HCT116 (cell line): ENCODE results near the gene ZFTA. TPM values are rescaled to one million over a fixed set of nuclear protein-coding genes. Genes with fewer than 3 reads are reported as not detected.

Source experiments
- ATAC-seq: fragments of 200-7000 bp; cut with Tn5 transposase; 2 replicates; pipeline ENCODE4 v1.9.1; 2020; ENCODE audit warnings: mild to moderate bottlenecking, moderate library complexity
- BruUV-seq: library from RNA; stranded (reverse); fragments of 400-500 nt; replicated peaks from 2 replicates; lab custom pipeline; 2021; lab: Mats Ljungman, UMichigan
- CTCF ChIA-PET: fragments of 300-600 bp; sonication (Branson Sonifier 250); formaldehyde crosslinking; loops from one replicate; lab custom pipeline; 2021; ENCODE audit warnings: antibody characterized with exemption; lab: Charles Lee
- POLR2A ChIA-PET: fragments of 300-600, 350-600 bp; sonication (Branson Sonifier 250); formaldehyde crosslinking; loops from one replicate; lab custom pipeline; 2021; ENCODE audit warnings: antibody characterized with exemption; lab: Charles Lee
- RAD21 ChIA-PET, 2 experiments: fragments of 300-600 bp; sonication (Branson Sonifier 250); formaldehyde crosslinking; loops; one replicate each; lab custom pipeline; 2023; ENCODE audit warnings: low total read pairs in 2 of 2; ENCODE audit not compliant: uncharacterized antibody in 2 of 2, unreplicated experiment in 2 of 2, low non-redundant PET in 1 of 2; lab: Charles Lee
- DNase-seq: peaks from one replicate; pipeline ENCODE4 v3.0.0-alpha.2; 2010; ENCODE audit warnings: low read depth, low spot score
- H2AFZ ChIP-seq: fragments of 200-600 bp; shearing (Covaris generic), sonication (generic); 2 replicates; pipeline ENCODE4 v1.6.1; 2017; ENCODE audit warnings: low read depth, mixed run types, mixed read lengths, antibody characterized with exemption, low read length; ENCODE audit not compliant: poor library complexity, severe bottlenecking
- H3K27ac ChIP-seq: 2 replicates; pipeline ENCODE4 v1.5.1; 2012; ENCODE audit warnings: low read depth, low read length
- H3K27me3 ChIP-seq: fragments of 200-600 bp; sonication (generic); 2 replicates; pipeline ENCODE4 v1.6.1; 2016; ENCODE audit warnings: mixed run types, low read length, mixed read lengths; ENCODE audit not compliant: insufficient read depth
- H3K36me3 ChIP-seq, 2 experiments: fragments of 200-500 bp in 1 of 2; fragments of 200-600 bp in 1 of 2; sonication (Bioruptor generic) in 1 of 2; sonication (generic) in 1 of 2; 2 replicates each; pipeline versions ENCODE4 v1.5.1 to v1.6.1; 2014 to 2016; ENCODE audit warnings: low read length in 2 of 2, inconsistent platforms in 1 of 2, mixed read lengths in 1 of 2, mixed run types in 1 of 2; ENCODE audit not compliant: insufficient read depth in 2 of 2, control insufficient read depth in 1 of 2
- H3K4me1 ChIP-seq, 2 experiments: fragments of 200-600 bp in 1 of 2; sonication (generic) in 1 of 2; 2 replicates each; pipeline versions ENCODE4 v1.5.1 to v1.6.1; 2012 to 2017; ENCODE audit warnings: low read length in 2 of 2, inconsistent platforms in 1 of 2, mild to moderate bottlenecking in 1 of 2, mixed read lengths in 1 of 2, mixed run types in 1 of 2, moderate library complexity in 1 of 2; ENCODE audit not compliant: insufficient read depth in 2 of 2, control insufficient read depth in 1 of 2
- H3K4me2 ChIP-seq: fragments of 200-600 bp; sonication (generic); 2 replicates; pipeline ENCODE4 v1.6.1; 2017; ENCODE audit warnings: mixed run types, low read length, mixed read lengths
- H3K4me3 ChIP-seq, 2 experiments: fragments of 200-600 bp in 1 of 2; sonication (generic) in 1 of 2; replicated peaks in 1 of 2; 2 replicates each; pipeline ENCODE4 v1.5.1; 2011 to 2016; ENCODE audit warnings: low read length in 2 of 2, control low read depth in 1 of 2, low read depth in 1 of 2, mild to moderate bottlenecking in 1 of 2, mixed read lengths in 1 of 2, mixed run types in 1 of 2
- H3K79me2 ChIP-seq: fragments of 200-600 bp; sonication (generic); 2 replicates; pipeline ENCODE4 v1.6.1; 2017; ENCODE audit warnings: mild to moderate bottlenecking, mixed run types, low read length, moderate library complexity, mixed read lengths; ENCODE audit not compliant: insufficient read depth
- H3K9ac ChIP-seq: fragments of 200-600 bp; sonication (generic); 2 replicates; pipeline ENCODE4 v1.6.1; 2016; ENCODE audit warnings: low read length, mixed read lengths
- H3K9me2 ChIP-seq: fragments of 200-600 bp; sonication (generic), shearing (Covaris generic); 2 replicates; pipeline ENCODE4 v1.6.1; 2017; ENCODE audit warnings: mixed run types, mild to moderate bottlenecking, moderate library complexity; ENCODE audit not compliant: insufficient read depth
- H3K9me3 ChIP-seq, 2 experiments: fragments of 200-500 bp in 1 of 2; fragments of 200-600 bp in 1 of 2; sonication (Bioruptor generic) in 1 of 2; sonication (generic) in 1 of 2; 2 replicates each; pipeline ENCODE4 v1.6.1; 2014 to 2017; ENCODE audit warnings: low read length in 2 of 2, mixed read lengths in 2 of 2, inconsistent platforms in 1 of 2, low read depth in 1 of 2, mild to moderate bottlenecking in 1 of 2, mixed run types in 1 of 2, moderate library complexity in 1 of 2; ENCODE audit not compliant: control insufficient read depth in 1 of 2, insufficient read depth in 1 of 2
- H4K20me1 ChIP-seq: fragments of 200-600 bp; sonication (generic), shearing (Covaris generic); 2 replicates; pipeline ENCODE4 v1.6.1; 2017; ENCODE audit warnings: mixed run types, mild to moderate bottlenecking, moderate library complexity; ENCODE audit not compliant: insufficient read depth
- ATF3 ChIP-seq: IDR thresholded peaks from 2 replicates; pipeline ENCODE4 v1.6.1; 2012
- CEBPB ChIP-seq: IDR thresholded peaks from 2 replicates; pipeline ENCODE4 v1.6.1; 2012; ENCODE audit warnings: low read depth
- EGR1 ChIP-seq: IDR thresholded peaks from 2 replicates; pipeline ENCODE4 v1.6.1; 2012; ENCODE audit warnings: low read depth
- ELF1 ChIP-seq: IDR thresholded peaks from 2 replicates; pipeline ENCODE4 v1.6.1; 2012; ENCODE audit warnings: low read depth, borderline replicate concordance
- EZH2 ChIP-seq: fragments of 200-600 bp; sonication (generic); IDR thresholded peaks from 2 replicates; pipeline ENCODE4 v1.6.1; 2017; ENCODE audit warnings: antibody characterized with exemption, mixed run types
- EZH2phosphoT487 ChIP-seq: fragments of 200-600 bp; IDR thresholded peaks from 2 replicates; pipeline ENCODE4 v1.6.1; 2018; ENCODE audit warnings: antibody characterized with exemption, borderline replicate concordance
- FOSL1 ChIP-seq: IDR thresholded peaks from 2 replicates; pipeline ENCODE4 v1.6.1; 2012; ENCODE audit warnings: low read depth
- JUND ChIP-seq: IDR thresholded peaks from 2 replicates; pipeline ENCODE4 v1.6.1; 2012
- POLR2A ChIP-seq: IDR thresholded peaks from 2 replicates; pipeline ENCODE4 v1.7.0; 2011; ENCODE audit warnings: borderline replicate concordance; ENCODE audit not compliant: insufficient read depth, insufficient read length; ENCODE audit errors: extremely low read depth
- POLR2AphosphoS5 ChIP-seq: IDR thresholded peaks from 2 replicates; pipeline ENCODE4 v1.6.1; 2011; ENCODE audit warnings: mild to moderate bottlenecking, low read depth, low read length, moderate library complexity
- REST ChIP-seq: IDR thresholded peaks from 2 replicates; pipeline ENCODE4 v1.6.1; 2012; ENCODE audit warnings: low read depth
- SIN3A ChIP-seq: IDR thresholded peaks from 2 replicates; pipeline ENCODE4 v1.6.1; 2012; ENCODE audit warnings: low read depth
- TCF7L2 ChIP-seq: IDR thresholded peaks from 2 replicates; pipeline ENCODE4 v1.7.0; 2011; ENCODE audit warnings: borderline replicate concordance, inconsistent platforms; ENCODE audit not compliant: insufficient read depth, insufficient read length; ENCODE audit errors: extremely low read depth
- ZBTB33 ChIP-seq: IDR thresholded peaks from 2 replicates; pipeline ENCODE4 v1.6.1; 2011; ENCODE audit warnings: mild to moderate bottlenecking, low read length, moderate library complexity; ENCODE audit not compliant: insufficient replicate concordance; ENCODE audit errors: extremely low read depth
- ZFX ChIP-seq: fragments of 450-650 bp; IDR thresholded peaks from 2 replicates; pipeline ENCODE4 v1.6.1; 2017
- intact Hi-C: fragments of 100-400 bp; cut with micrococcal nuclease; formaldehyde crosslinking; loops from 2 replicates; pipeline ENCODE4 v1.10.0; 2022
- total RNA-seq: library from RNA; stranded (reverse); gene quantifications from one replicate; pipeline ENCODE4 v1.2.1, GENCODE V29; 2021; ENCODE audit not compliant: unreplicated experiment

Gene ZFTA
- total RNA-seq, 1 experiment from 2014 or later = 14.7 TPM

GRCh38 chr11:63805844-63806415, 37.4 kb upstream of the ZFTA start:
- RAD21 ChIA-PET = no interaction called here
- Histone ChIP-seq H3K4me2 (no peak overlapping the region), H3K27ac (no peak overlapping the region), H3K9ac (no peak overlapping the region), H2AFZ (no peak overlapping the region), H3K36me3 (no peaks in the 10 kb centered on the region), H3K27me3 (no peaks in the 10 kb centered on the region), H3K79me2 (no peaks in the 10 kb centered on the region), H3K9me3 (no peaks in the 10 kb centered on the region), H3K9me2 (no peaks in the 10 kb centered on the region), H3K4me3 (no peak overlapping the region), H4K20me1 (no peaks in the 10 kb centered on the region), H3K4me1 (peaks cover 12 to 33% of the 10 kb centered on the region in 2 experiments; a peak in 3 of 4 replicates)
- BruUV-seq = no TSS peak
- CTCF ChIA-PET = no interaction called here
- DNase-seq (no peak), ATAC-seq (no peak)
- TF ChIP-seq JUND (no peak), POLR2A (no peak), FOSL1 (no peak), POLR2AphosphoS5 (no peak), SIN3A (no peak), ELF1 (no peak), REST (no peak), TCF7L2 (no peak), EGR1 (no peak), EZH2 (no peak), ZBTB33 (no peak), ZFX (no peak), CEBPB (no peak), ATF3 (no peak), EZH2phosphoT487 (no peak)
- intact Hi-C loops = no loop called here
- POLR2A ChIA-PET = no interaction called here
